B cell (primary cell): ENCODE results near the gene ITCH. TPM values are rescaled to one million over a fixed set of nuclear protein-coding genes. Genes with fewer than 3 reads are reported as not detected.

Experiments used
- ATAC-seq: fragments of 200-7000 bp; cut with Tn5 transposase; one replicate; pipeline ENCODE4 v1.10.0; 2021; ENCODE audit warnings: low read depth, mild to moderate bottlenecking, moderate number of reproducible peaks, moderate library complexity
- CTCF ChIA-PET: fragments of 350-600 bp; sonication (Branson Sonifier 250); formaldehyde crosslinking; loops from one replicate; lab custom pipeline; 2021; ENCODE audit warnings: antibody characterized with exemption, inconsistent platforms; lab: Charles Lee
- POLR2A ChIA-PET: fragments of 350-600 bp; sonication (Branson Sonifier 250); formaldehyde crosslinking; loops from one replicate; lab custom pipeline; 2021; ENCODE audit warnings: antibody characterized with exemption; lab: Charles Lee
- DNase-seq: peaks from one replicate; pipeline ENCODE4 v3.0.0; 2013
- H2AFZ ChIP-seq: 2 replicates; pipeline ENCODE4 v1.6.1; 2012; ENCODE audit warnings: mild to moderate bottlenecking, low read depth, low read length; ENCODE audit not compliant: insufficient read depth, poor library complexity, severe bottlenecking
- H3K27ac ChIP-seq, 2 donors: 1 replicate in 1 of 2; 2 replicates in 1 of 2; pipeline ENCODE4 v1.5.1; 2012 to 2013; ENCODE audit warnings: low read length in 2 of 2, mild to moderate bottlenecking in 2 of 2, moderate library complexity in 1 of 2
- H3K27me3 ChIP-seq, 4 experiments: fragments of 200-600 bp in 1 of 4; sonication (generic) in 1 of 4; replicated peaks in 1 of 4; 1 replicate in 2 of 4; 2 replicates in 2 of 4; pipeline versions ENCODE4 v1.6.1 to v1.7.0; 2013 to 2016; ENCODE audit warnings: low read length in 3 of 4, mild to moderate bottlenecking in 2 of 4, mixed read lengths in 1 of 4, moderate library complexity in 1 of 4; ENCODE audit not compliant: insufficient read depth in 4 of 4, control insufficient read depth in 3 of 4; ENCODE audit errors: control extremely low read depth in 1 of 4
- H3K36me3 ChIP-seq, 2 experiments: replicated peaks in 1 of 2; 1 replicate in 1 of 2; 2 replicates in 1 of 2; pipeline versions ENCODE4 v1.6.1 to v1.7.1; 2013; ENCODE audit warnings: low read length in 1 of 2; ENCODE audit not compliant: insufficient read depth in 2 of 2, control insufficient read depth in 1 of 2; ENCODE audit errors: control extremely low read depth in 1 of 2, extremely low read depth in 1 of 2
- H3K4me1 ChIP-seq, 2 donors: fragments of 200-600 bp in 1 of 2; sonication (generic) in 1 of 2; 1 replicate in 1 of 2; 2 replicates in 1 of 2; pipeline versions ENCODE4 v1.5.1 to v1.6.1; 2013 to 2017; ENCODE audit warnings: low read length in 2 of 2; ENCODE audit not compliant: control insufficient read depth in 2 of 2, insufficient read depth in 2 of 2
- H3K4me2 ChIP-seq: replicated peaks from 2 replicates; pipeline ENCODE3; 2012; ENCODE audit warnings: mild to moderate bottlenecking, low read depth, low read length; ENCODE audit not compliant: poor library complexity, severe bottlenecking
- H3K4me3 ChIP-seq, 5 experiments: fragments of 200-600 bp in 1 of 5; sonication (generic) in 1 of 5; 1 replicate in 3 of 5; 2 replicates in 2 of 5; pipeline versions ENCODE4 v1.5.1 to v1.7.0; 2011 to 2016; ENCODE audit warnings: low read length in 4 of 5, mild to moderate bottlenecking in 4 of 5, low read depth in 2 of 5, control low read depth in 1 of 5, moderate library complexity in 1 of 5; ENCODE audit not compliant: insufficient read depth in 1 of 5; ENCODE audit errors: control extremely low read depth in 1 of 5, extremely low read depth in 1 of 5
- H3K79me2 ChIP-seq: fragments of 200-600 bp; sonication (generic); one replicate; pipeline ENCODE4 v1.6.0; 2016; ENCODE audit warnings: low read length; ENCODE audit not compliant: control insufficient read depth, insufficient read depth
- H3K9ac ChIP-seq: fragments of 200-600 bp; sonication (generic); 2 replicates; pipeline ENCODE4 v1.6.1; 2017; ENCODE audit warnings: mild to moderate bottlenecking, low read length, moderate library complexity
- H3K9me3 ChIP-seq, 3 donors: one replicate each; pipeline versions ENCODE4 v1.6.1 to v1.7.1; 2013; ENCODE audit warnings: low read length in 2 of 3; ENCODE audit not compliant: control insufficient read depth in 2 of 3, insufficient read depth in 1 of 3; ENCODE audit errors: control extremely low read depth in 1 of 3
- H4K20me1 ChIP-seq: 2 replicates; pipeline ENCODE4 v1.6.0; 2012; ENCODE audit warnings: mild to moderate bottlenecking, low read length; ENCODE audit not compliant: insufficient read depth, control insufficient read depth, poor library complexity, severe bottlenecking
- H3K27ac Mint-ChIP-seq: one replicate; pipeline ENCODE4 v1.8.0; 2021; ENCODE audit warnings: mixed read lengths
- H3K27me3 Mint-ChIP-seq: one replicate; pipeline ENCODE4 v1.8.0; 2021; ENCODE audit warnings: mixed read lengths
- H3K4me1 Mint-ChIP-seq: one replicate; pipeline ENCODE4 v1.8.0; 2021; ENCODE audit warnings: mixed read lengths
- H3K4me3 Mint-ChIP-seq: one replicate; pipeline ENCODE4 v1.8.0; 2021; ENCODE audit warnings: mixed read lengths
- H3K9me3 Mint-ChIP-seq: one replicate; pipeline ENCODE4 v1.8.0; 2022; ENCODE audit warnings: mixed read lengths; ENCODE audit not compliant: insufficient read depth
- CTCF ChIP-seq: fragments of 200-600 bp; IDR thresholded peaks from one replicate; pipeline ENCODE4 v1.8.0; 2022; ENCODE audit warnings: antibody characterized with exemption, mild to moderate bottlenecking
- EZH2 ChIP-seq: IDR thresholded peaks from 2 replicates; pipeline ENCODE4 v1.6.1; 2012; ENCODE audit warnings: borderline replicate concordance, low read depth, mild to moderate bottlenecking, moderate library complexity, low read length; ENCODE audit not compliant: insufficient read depth, poor library complexity, severe bottlenecking
- WGBS: methylation state at CpG from one replicate; pipeline ENCODE4 v1.1.5; 2013; ENCODE audit warnings: missing lambda C conversion rate; ENCODE audit not compliant: insufficient coverage; 5-methylcytosine and 5-hydroxymethylcytosine counted together
- intact Hi-C: fragments of 100-400 bp; cut with micrococcal nuclease; formaldehyde crosslinking; loops from one replicate; pipeline ENCODE4 v1.10.0; 2022
- polyA plus RNA-seq: library from polyadenylated mRNA; depleted of rRNA; stranded (reverse); fragments of >200 nt; gene quantifications from 2 replicates; pipeline ENCODE4 v1.2.3, GENCODE V29; 2012
- total RNA-seq, 2 donors: library from RNA; stranded (reverse); fragments of 120-200 nt in 1 of 2; gene quantifications; 1 replicate in 1 of 2; 2 replicates in 1 of 2; pipeline versions ENCODE4 v1.2.3 to v1.2.4, GENCODE V29; 2013 to 2022

The ITCH gene
- total and polyA plus RNA-seq, 2 donors (not counting 1 experiment from before 2014, with no cell fraction given), result 10.0 to 110 TPM

DNA sequence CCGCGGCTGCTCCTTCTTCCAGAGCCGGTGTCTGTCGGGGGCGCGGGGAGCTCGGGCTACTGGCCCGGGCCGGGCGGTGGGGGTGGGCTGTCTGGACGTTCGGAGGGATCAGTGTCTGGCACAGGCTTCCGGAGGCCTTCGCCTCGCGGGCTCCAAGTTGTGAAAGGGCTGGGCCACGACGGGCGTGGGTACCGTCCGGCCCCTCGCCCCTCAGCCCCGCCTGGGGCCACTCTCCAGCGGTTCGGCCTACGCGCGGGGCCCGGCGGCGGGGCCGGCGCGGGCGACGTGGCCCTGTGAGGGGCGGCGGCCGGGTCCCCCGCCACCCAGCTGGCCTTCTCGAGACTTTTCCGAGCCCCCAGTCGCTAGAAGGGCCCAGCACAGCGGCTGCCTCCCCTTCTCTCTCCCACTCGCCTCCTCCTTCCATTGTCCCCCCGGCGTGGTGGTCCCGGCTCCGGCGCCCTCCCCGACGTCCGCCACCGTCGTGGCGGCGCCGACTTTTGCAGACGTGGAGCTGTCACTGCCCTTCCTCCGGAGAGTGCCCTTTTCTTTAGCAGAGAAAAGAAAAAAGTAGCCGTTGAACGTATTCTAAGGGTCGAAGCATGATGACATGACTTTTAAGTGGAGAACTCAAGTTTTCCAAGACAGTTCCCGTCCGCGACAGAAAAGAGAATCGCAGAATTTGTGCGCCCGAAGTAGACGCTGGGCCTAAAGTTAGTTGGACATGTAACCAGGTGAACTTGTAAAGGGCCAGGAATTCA is 571 bp downstream of the ITCH start:
- H3K79me2 ChIP-seq, result peaks cover 59% of the 10 kb centered on the region
- ChIA-PET POLR2A (interaction anchor here (0.7 to 1.1 kb wide), 4 partner anchors 40 to 1379 kb away, joined by 3 to 4 read pairs (median 3); partner anchors contain the start of genes DYNLRB1 and RBM39), CTCF (interaction anchor here (0.8 to 3.3 kb wide), 5 partner anchors 25 to 406 kb away, joined by 3 to 25 read pairs (median 3); no protein-coding TSS in a partner anchor)
- H3K4me2 ChIP-seq, result peak overlapping the region; percentile 86
- TF ChIP-seq CTCF (no peak), EZH2 (no peak)
- intact Hi-C loops, result loop anchor here (1.0 to 10.0 kb wide), 5 partner anchors 51 to 346 kb away; partner anchors contain the start of gene AHCY
- H3K27me3 ChIP-seq, result no peaks in the 10 kb centered on the region
- H3K27ac ChIP-seq, result peak overlapping the region; percentile 81 to 96
- DNase-seq (no peak), ATAC-seq (peak; percentile 42)
- H3K36me3 ChIP-seq, result peaks cover 0 to 7% of the 10 kb centered on the region in 2 experiments
- no peaks in the 10 kb centered on the region for H3K27me3 Mint-ChIP-seq
- peak overlapping the region; percentile 98 for H3K9ac ChIP-seq
- H2AFZ ChIP-seq, result peak overlapping the region; percentile 91
- peaks cover 29% of the 10 kb centered on the region for H4K20me1 ChIP-seq
- H3K9me3 ChIP-seq, result no peaks in the 10 kb centered on the region
- peaks cover 37% of the 10 kb centered on the region for H3K4me1 Mint-ChIP-seq
- peak overlapping the region; percentile 97 for H3K4me3 Mint-ChIP-seq
- peaks cover 34 to 38% of the 10 kb centered on the region in 2 donors for H3K4me1 ChIP-seq
- H3K4me3 ChIP-seq, result peak overlapping the region; percentile 46 to 91 (median 88)
- no peaks in the 10 kb centered on the region for H3K9me3 Mint-ChIP-seq
- peak overlapping the region; percentile 98 for H3K27ac Mint-ChIP-seq
- 3% methylated on average over 68 of the region's 70 CpGs for WGBS

DNA sequence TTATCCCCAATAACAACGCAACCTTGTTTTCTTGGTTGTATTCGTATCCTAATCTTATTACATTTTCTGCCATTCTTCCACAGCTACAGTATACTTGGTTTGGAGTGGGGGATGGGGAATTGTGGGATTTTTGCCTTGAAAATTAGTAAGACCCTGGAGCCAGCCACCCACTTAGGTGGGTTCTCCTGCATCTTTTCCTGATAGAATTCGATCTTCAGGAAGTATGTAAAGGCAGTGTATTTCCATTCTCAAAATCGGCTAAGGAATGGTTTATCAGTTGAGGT is 1.1 kb downstream of the ITCH start:
- Mint-ChIP-seq H3K4me3 (peak overlapping the region; percentile 97), H3K4me1 (peaks cover 39% of the 10 kb centered on the region), H3K27me3 (no peaks in the 10 kb centered on the region), H3K27ac (peak overlapping the region; percentile 79), H3K9me3 (no peaks in the 10 kb centered on the region)
- Histone ChIP-seq H4K20me1 (peaks cover 35% of the 10 kb centered on the region), H2AFZ (peak overlapping the region; percentile 91), H3K79me2 (peaks cover 64% of the 10 kb centered on the region), H3K4me1 (peaks cover 34 to 38% of the 10 kb centered on the region in 2 donors), H3K9me3 (no peaks in the 10 kb centered on the region), H3K9ac (peak overlapping the region; percentile 98), H3K4me2 (peak overlapping the region; percentile 86), H3K27ac (peak overlapping the region in 1 of 2 donors; percentile 96), H3K4me3 (peak overlapping the region; percentile 46 to 91 (median 88)), H3K36me3 (peaks cover 0 to 7% of the 10 kb centered on the region in 2 experiments), H3K27me3 (no peaks in the 10 kb centered on the region)
- intact Hi-C loops, result loop anchor here (10.0 kb wide), 1 partner anchor 51 kb away; no protein-coding TSS in a partner anchor
- ATAC-seq (no peak), DNase-seq (no peak)
- POLR2A ChIA-PET, result interaction anchor here (0.7 to 0.9 kb wide), 3 partner anchors 8 to 42 kb away, joined by 3 to 5 read pairs (median 3); no protein-coding TSS in a partner anchor
- WGBS, result 93% methylated on average over 2 of the region's 4 CpGs
- CTCF ChIA-PET, result interaction anchor here (3.3 kb wide), 1 partner anchor 51 kb away, joined by 25 read pairs; no protein-coding TSS in a partner anchor
- TF ChIP-seq CTCF, result no peak
- no peak for TF ChIP-seq EZH2
